K562 (cell line): ENCODE measurements around the gene EHBP1. TPM values are rescaled to one million over a fixed set of nuclear protein-coding genes. Genes with fewer than 3 reads are reported as not detected.

Experiments used
- ATAC-seq: fragments of 200-7000 bp; cut with Tn5 transposase; 3 replicates; pipeline ENCODE4 v1.9.1; 2020; ENCODE audit warnings: moderate library complexity
- BruUV-seq: library from RNA; stranded (reverse); fragments of 400-500 nt; replicated peaks from 2 replicates; lab custom pipeline; 2021; lab: Mats Ljungman, UMichigan
- CTCF ChIA-PET: fragments of 300-600 bp; formaldehyde crosslinking; extraction: SDS; loops from one replicate; lab custom pipeline; 2021; ENCODE audit warnings: low intra/inter-chr PET ratio; lab: Yijun Ruan, JAX
- POLR2A ChIA-PET: fragments of 300-600, 350-650 bp; sonication (Branson Sonifier 250); formaldehyde crosslinking; extraction: SDS; loops from one replicate; lab custom pipeline; 2021; ENCODE audit warnings: antibody characterized with exemption, inconsistent platforms; lab: Yijun Ruan, JAX
- DNase-seq, 4 experiments: peaks; one replicate each; pipeline versions ENCODE4 v3.0.0 to v3.0.0-alpha.2; 2011 to 2018; ENCODE audit warnings: low spot score in 3 of 4, mixed read lengths in 3 of 4; ENCODE audit errors: extremely low read depth in 1 of 4
- FAIRE-seq: peaks from 2 replicates; lab custom pipeline; 2011; peaks lifted over from hg19 to GRCh38; lab: Jason Lieb, UNC
- H2AFZ ChIP-seq: 2 replicates; pipeline ENCODE4 v1.6.0; 2011; ENCODE audit warnings: low read depth, low read length, control low read depth, inconsistent platforms
- H3K27ac ChIP-seq: fragments of 200-600 bp; 3 replicates; pipeline ENCODE4 v1.8.0; 2011; ENCODE audit warnings: low read depth, mild to moderate bottlenecking, control low read depth, inconsistent platforms, low read length, moderate library complexity, mixed read lengths; ENCODE audit errors: extremely low read depth
- H3K27me3 ChIP-seq, 2 experiments: fragments of 300-600 bp in 1 of 2; 2 replicates in 1 of 2; 3 replicates in 1 of 2; pipeline versions ENCODE4 v1.6.0 to v1.8.0; 2011; ENCODE audit warnings: inconsistent platforms in 2 of 2, low read length in 2 of 2, mild to moderate bottlenecking in 1 of 2, mixed read lengths in 1 of 2, moderate library complexity in 1 of 2; ENCODE audit not compliant: control insufficient read depth in 2 of 2, insufficient read depth in 2 of 2
- H3K36me3 ChIP-seq: fragments of 300-600 bp; 3 replicates; pipeline ENCODE4 v1.8.0; 2011; ENCODE audit warnings: mild to moderate bottlenecking, low read length, inconsistent platforms; ENCODE audit not compliant: control insufficient read depth, insufficient read depth
- H3K4me1 ChIP-seq, 2 experiments: fragments of 200-600 bp in 1 of 2; replicated peaks in 1 of 2; 2 replicates in 1 of 2; 3 replicates in 1 of 2; pipeline versions ENCODE4 v1.5.1 to v1.8.0; 2011; ENCODE audit warnings: inconsistent platforms in 2 of 2, low read length in 2 of 2, mild to moderate bottlenecking in 1 of 2, mixed read lengths in 1 of 2, moderate library complexity in 1 of 2; ENCODE audit not compliant: control insufficient read depth in 2 of 2, insufficient read depth in 2 of 2
- H3K4me2 ChIP-seq: 2 replicates; pipeline ENCODE4 v1.6.1; 2011; ENCODE audit warnings: low read length, control low read depth, inconsistent platforms, mixed read lengths; ENCODE audit not compliant: insufficient read depth
- H3K4me3 ChIP-seq: fragments of 200-600 bp; sonication (generic), shearing (Covaris generic); 2 replicates; pipeline ENCODE4 v1.5.1; 2016; ENCODE audit warnings: control low read depth, inconsistent platforms
- H3K79me2 ChIP-seq: fragments of 200-600 bp; 3 replicates; pipeline ENCODE4 v1.8.0; 2011; ENCODE audit warnings: low read length, inconsistent platforms; ENCODE audit not compliant: control insufficient read depth, insufficient read depth
- H3K9ac ChIP-seq, 2 experiments: 2 replicates each; pipeline versions ENCODE4 v1.6.0 to v1.6.1; 2011; ENCODE audit warnings: low read depth in 2 of 2, low read length in 2 of 2, control low read depth in 1 of 2, inconsistent platforms in 1 of 2, mild to moderate bottlenecking in 1 of 2, mixed read lengths in 1 of 2; ENCODE audit not compliant: insufficient read depth in 1 of 2
- H3K9me1 ChIP-seq: one replicate; pipeline ENCODE4 v1.6.0; 2011; ENCODE audit warnings: inconsistent platforms, mild to moderate bottlenecking, low read length, moderate library complexity; ENCODE audit not compliant: control insufficient read depth, insufficient read depth
- H3K9me3 ChIP-seq: replicated peaks from 2 replicates; pipeline ENCODE4 v1.5.1; 2011; ENCODE audit warnings: low read depth, low read length, inconsistent platforms; ENCODE audit not compliant: control insufficient read depth, insufficient read depth
- H4K20me1 ChIP-seq: replicated peaks from 2 replicates; pipeline ENCODE4 v1.6.1; 2011; ENCODE audit warnings: low read length, inconsistent platforms, mixed read lengths; ENCODE audit not compliant: control insufficient read depth, insufficient read depth
- BACH1 ChIP-seq: fragments of 200-800 bp; sonication (Bioruptor generic); IDR thresholded peaks from 2 replicates; pipeline ENCODE4 v1.6.1; 2016; ENCODE audit warnings: missing genetic modification characterization, missing compliant biosample characterization
- BRD4 ChIP-seq: fragments of 200-600 bp; sonication (generic); IDR thresholded peaks from 2 replicates; pipeline ENCODE4 v1.6.1; 2017; ENCODE audit warnings: inconsistent platforms
- CHCHD3 ChIP-seq: fragments of 250-450 bp; sonication (Bioruptor Pico); IDR thresholded peaks from 2 replicates; pipeline ENCODE4 v2.1.2; 2022; ENCODE audit warnings: mild to moderate bottlenecking
- ETV1 ChIP-seq: fragments of 450-650 bp; conservative IDR thresholded peaks from 2 replicates; pipeline ENCODE4 v1.6.1; 2016; ENCODE audit warnings: missing genetic modification characterization, control low read depth, low read depth, missing compliant biosample characterization
- HOMEZ ChIP-seq: fragments of 250-450 bp; sonication (Bioruptor Pico); IDR thresholded peaks from 2 replicates; pipeline ENCODE4 v1.4.0; 2020; ENCODE audit warnings: mild to moderate bottlenecking, moderate library complexity
- IRF1 ChIP-seq: sonication (generic); formaldehyde crosslinking; IDR thresholded peaks from 2 replicates; pipeline ENCODE4 v1.8.0; 2022; ENCODE audit warnings: missing genetic modification reagents, mild to moderate bottlenecking, borderline replicate concordance
- KLF6 ChIP-seq: fragments of 250-450 bp; sonication (Bioruptor Pico); IDR thresholded peaks from 2 replicates; pipeline ENCODE4 v1.4.0; 2020; ENCODE audit warnings: mild to moderate bottlenecking, moderate library complexity, borderline replicate concordance
- L3MBTL2 ChIP-seq: fragments of 450-650 bp; IDR thresholded peaks from 2 replicates; pipeline ENCODE4 v1.6.1; 2016; ENCODE audit warnings: mild to moderate bottlenecking, moderate library complexity
- MEF2D ChIP-seq: conservative IDR thresholded peaks from 2 replicates; pipeline ENCODE4 v1.6.1; 2016; ENCODE audit warnings: low read depth, missing genetic modification characterization, missing compliant biosample characterization
- MLLT1 ChIP-seq, 2 experiments: fragments of 450-650 bp; IDR thresholded peaks; 2 replicates each; pipeline ENCODE4 v1.6.1; 2016
- POLR2G ChIP-seq: fragments of 200-400 bp; formaldehyde crosslinking; IDR thresholded peaks from 2 replicates; pipeline ENCODE4 v1.6.1; 2017; ENCODE audit warnings: low read depth, mild to moderate bottlenecking, antibody characterized with exemption, low read length, moderate library complexity
- SOX6 ChIP-seq: fragments of 450-650 bp; IDR thresholded peaks from 2 replicates; pipeline ENCODE4 v1.6.1; 2014; ENCODE audit warnings: mild to moderate bottlenecking
- TRIM25 ChIP-seq: fragments of 450-650 bp; IDR thresholded peaks from 2 replicates; pipeline ENCODE4 v1.7.0; 2016; ENCODE audit warnings: borderline replicate concordance
- ZNF23 ChIP-seq: fragments of 250-450 bp; sonication (Bioruptor Pico); IDR thresholded peaks from 2 replicates; pipeline ENCODE4 v1.4.0; 2020; ENCODE audit warnings: mild to moderate bottlenecking
- ZNF668 ChIP-seq: fragments of 250-450 bp; sonication (Bioruptor Pico); IDR thresholded peaks from 2 replicates; pipeline ENCODE4 v1.8.0; 2022; ENCODE audit warnings: mild to moderate bottlenecking, inconsistent platforms
- WGBS: fragments of 100-300 bp; shearing (Covaris generic); methylation state at CpG from one replicate; pipeline ENCODE4 v1.1.6; 2016; ENCODE audit warnings: low coverage, mixed read lengths; ENCODE audit not compliant: insufficient coverage; ENCODE audit errors: missing lambda C conversion rate; 5-methylcytosine and 5-hydroxymethylcytosine counted together
- in situ Hi-C: fragments of 300-500 bp; cut with MboI; formaldehyde crosslinking; loops from 4 replicates; pipeline ENCODE4 v1.15.0; 2018; ENCODE audit warnings: inconsistent platforms, mixed read lengths
- intact Hi-C: fragments of 100-400 bp; cut with micrococcal nuclease; formaldehyde crosslinking; loops from 2 replicates; pipeline ENCODE4 v1.14.2; 2022
- polyA plus RNA-seq, 8 experiments: library from polyadenylated mRNA; depleted of rRNA in 4 of 8; stranded (reverse) in 5 of 8; unstranded in 3 of 8; fragments of >200 nt; fragmentation: Nextera tagmentation in 2 of 8; fragmentation: Illumina TruSeq in 1 of 8; extraction: Ambion mirVana in 2 of 8; extraction: Trizol in 1 of 8; gene quantifications; 2 replicates each; pipeline versions ENCODE4 v1.2.1 to v1.2.3, GENCODE V29; 2011 to 2014; ENCODE audit warnings: inconsistent platforms in 1 of 8, missing spikeins in 1 of 8
- total RNA-seq, 7 experiments: library from RNA; depleted of rRNA in 6 of 7; stranded (reverse); fragments of >200 nt in 6 of 7; fragmentation: Illumina TruSeq in 2 of 7; extraction: Trizol in 2 of 7; gene quantifications; 2 replicates each; pipeline versions ENCODE4 v1.2.1 to v1.2.3, GENCODE V29; 2011 to 2021; ENCODE audit warnings: low replicate concordance in 1 of 7

Gene EHBP1
- total and polyA plus RNA-seq, 9 of the 15 experiments (the other 6 are each of a cell fraction or from before 2014, with no cell fraction given), result 8.9 to 26.6 (median 19.3) TPM

- Histone ChIP-seq H3K4me1 (peaks cover 7 to 19% of the 10 kb centered on the region in 2 experiments), H3K27ac (peak overlapping the region; percentile 39), H2AFZ (peak overlapping the region; percentile 38; the same call in 1 of the 2 replicates), H3K79me2 (no peaks in the 10 kb centered on the region), H3K4me2 (no peak overlapping the region), H3K4me3 (no peak overlapping the region), H3K9me3 (no peaks in the 10 kb centered on the region; the same call in 1 of the 2 replicates), H3K27me3 (no peaks in the 10 kb centered on the region), H4K20me1 (no peaks in the 10 kb centered on the region), H3K9ac (no peak overlapping the region), H3K36me3 (peaks cover 2% of the 10 kb centered on the region; the same call in 1 of the 3 replicates), H3K9me1 (no peaks in the 10 kb centered on the region)
- intact Hi-C loops, result no loop called here
- peak in 2 of 4 experiments; percentile 27 to 41 for DNase-seq
- WGBS, result 21% methylated on average over 1 of the region's 1 CpG
- ChIA-PET CTCF (no interaction called here), POLR2A (interaction anchor here (1.1 to 1.4 kb wide), 2 partner anchors 9 to 10 kb away, joined by 3 to 5 read pairs; partner anchors contain the start of gene OTX1)
- peak; percentile 68 for FAIRE-seq
- no TSS peak for BruUV-seq
- in situ Hi-C loops, result no loop called here
- peak; percentile 98 for ATAC-seq
- TF ChIP-seq ETV1 (tag) (no peak), L3MBTL2 (0 out of 2 replicates have a peak, but pooled peaks have one; percentile 13), ZNF668 (CRISPR knock-in tag) (no peak), BRD4 (0 out of 2 replicates have a peak, but pooled peaks have one; percentile 3), MLLT1 (IDR thresholded peaks at IDR 0.05) (no peak), BACH1 (tag) (no peak), ZNF23 (no peak), SOX6 (0 out of 2 replicates have a peak, but pooled peaks have one; percentile 23), CHCHD3 (CRISPR knock-in tag) (no peak), KLF6 (CRISPR knock-in tag) (0 out of 2 replicates have a peak, but pooled peaks have one; percentile 8), HOMEZ (no peak), TRIM25 (no peak), MEF2D (tag) (no peak), IRF1 (no peak), POLR2G (peak; percentile 40; the same call in 1 of the 2 replicates)
Observed at GRCh38 chr2:63040586-63040985, 335.1 kb downstream of the EHBP1 start.
